Measurements from ENCODE around the gene KANSL1.

KANSL1 gene

GRCh38 chr17:46140645-46141197, 52.5 kb downstream of the KANSL1 start:
- DNase-seq (ENCODE audit: low read depth) = no peak

- DNase-seq (ENCODE audit: low read depth) = no peak
Observed at GRCh38 chr17:46139432-46140210, 53.6 kb downstream of the KANSL1 start.

GRCh38 chr17:46138473-46138872, 54.8 kb downstream of the KANSL1 start:
- DNase-seq (ENCODE audit: low read depth) = no peak

- peak; percentile 42 for DNase-seq (ENCODE audit: low read depth)
Observed at GRCh38 chr17:46136820-46137219, 56.4 kb downstream of the KANSL1 start.

GRCh38 chr17:46135879-46136563, 57.2 kb downstream of the KANSL1 start:
- no peak for DNase-seq (ENCODE audit: low read depth)

GRCh38 chr17:46135126-46135812, 58.0 kb downstream of the KANSL1 start:
- DNase-seq (ENCODE audit: low read depth) = peak; percentile 20

- no peak for DNase-seq (ENCODE audit: low read depth)
Observed at GRCh38 chr17:46129302-46129701, 63.9 kb downstream of the KANSL1 start.

GRCh38 chr17:46128453-46128852, 64.8 kb downstream of the KANSL1 start:
- no peak for DNase-seq (ENCODE audit: low read depth)

GRCh38 chr17:46127524-46127923, 65.7 kb downstream of the KANSL1 start:
- no peak for DNase-seq (ENCODE audit: low read depth)

GRCh38 chr17:46126840-46127239, 66.4 kb downstream of the KANSL1 start:
- DNase-seq (ENCODE audit: low read depth) = no peak

- DNase-seq (ENCODE audit: low read depth) = no peak
Observed at GRCh38 chr17:46125831-46126230, 67.4 kb downstream of the KANSL1 start.

- no peak for DNase-seq (ENCODE audit: low read depth)
Observed at GRCh38 chr17:46124695-46125592, 68.3 kb downstream of the KANSL1 start.

GRCh38 chr17:46123607-46124006, 69.6 kb downstream of the KANSL1 start:
- no peak for DNase-seq (ENCODE audit: low read depth)

- no peak for DNase-seq (ENCODE audit: low read depth)
Observed at GRCh38 chr17:46122486-46122871, 70.8 kb downstream of the KANSL1 start.

- DNase-seq (ENCODE audit: low read depth) = no peak
Observed at GRCh38 chr17:46121841-46122485, 71.3 kb downstream of the KANSL1 start.

- DNase-seq (ENCODE audit: low read depth) = no peak
Observed at GRCh38 chr17:46121165-46121764, 72.0 kb downstream of the KANSL1 start.

GRCh38 chr17:46120537-46120936, 72.7 kb downstream of the KANSL1 start:
- DNase-seq (ENCODE audit: low read depth) = no peak

GRCh38 chr17:46120078-46120477, 73.2 kb downstream of the KANSL1 start:
- DNase-seq (ENCODE audit: low read depth) = no peak

GRCh38 chr17:46118964-46119363, 74.3 kb downstream of the KANSL1 start:
- no peak for DNase-seq (ENCODE audit: low read depth)

- DNase-seq (ENCODE audit: low read depth) = no peak
Observed at GRCh38 chr17:46117850-46118696, 75.2 kb downstream of the KANSL1 start.

Measured in fibroblast of gingiva (primary cell).